Activated CD4-positive, alpha-beta T cell treated with anti-CD3 and anti-CD28 coated beads, Interleukin-2, amount 10 ng/mL, durations not matched to agents 24 days and 14 days (primary cell): ENCODE results near the gene RLBP1. TPM values are rescaled to one million over a fixed set of nuclear protein-coding genes. Genes with fewer than 3 reads are reported as not detected.

Experiments used
- DNase-seq: peaks from one replicate; pipeline ENCODE4 v3.0.0; 2022
- H3K27ac Mint-ChIP-seq: one replicate; pipeline ENCODE4 v1.8.0; 2022; ENCODE audit warnings: mild to moderate bottlenecking, mixed read lengths
- H3K27me3 Mint-ChIP-seq: one replicate; pipeline ENCODE4 v1.8.0; 2022; ENCODE audit warnings: mixed read lengths
- H3K36me3 Mint-ChIP-seq: one replicate; pipeline ENCODE4 v1.8.0; 2022; ENCODE audit warnings: low read depth, mild to moderate bottlenecking, mixed read lengths
- H3K4me1 Mint-ChIP-seq: one replicate; pipeline ENCODE4 v1.8.0; 2021; ENCODE audit warnings: mixed read lengths
- H3K4me3 Mint-ChIP-seq: one replicate; pipeline ENCODE4 v1.8.0; 2022; ENCODE audit warnings: mild to moderate bottlenecking, moderate library complexity, mixed read lengths
- H3K9me3 Mint-ChIP-seq: one replicate; pipeline ENCODE4 v1.8.0; 2021; ENCODE audit warnings: mixed read lengths
- intact Hi-C: fragments of 100-400 bp; cut with micrococcal nuclease; formaldehyde crosslinking; loops from one replicate; pipeline ENCODE4 v1.15.1; 2023
- total RNA-seq: library from RNA; stranded (reverse); gene quantifications from 2 replicates; pipeline ENCODE4 v1.2.3, GENCODE V29; 2022

Gene RLBP1
- total RNA-seq, 1 donor from 2014 or later, result not detected

- no peaks in the 10 kb centered on the region for H3K9me3 Mint-ChIP-seq
- peaks cover 35% of the 10 kb centered on the region for H3K4me1 Mint-ChIP-seq
- intact Hi-C loops, result loop anchor here (1.0 to 5.0 kb wide), 4 partner anchors 13 to 278 kb away; no protein-coding TSS in a partner anchor
- peak; percentile 64 for DNase-seq
- peaks cover 34% of the 10 kb centered on the region for H3K36me3 Mint-ChIP-seq
- peak overlapping the region; percentile 93 for H3K27ac Mint-ChIP-seq
- peak overlapping the region; percentile 51 for H3K4me3 Mint-ChIP-seq
- no peaks in the 10 kb centered on the region for H3K27me3 Mint-ChIP-seq
These were observed 41.2 kb downstream of the RLBP1 start for GRCh38 chr15:89179966-89180875.

GRCh38 chr15:89178307-89178977 lies 42.9 kb downstream of the RLBP1 start:
- H3K4me1 Mint-ChIP-seq, result peaks cover 34% of the 10 kb centered on the region
- no peaks in the 10 kb centered on the region for H3K27me3 Mint-ChIP-seq
- DNase-seq, result no peak
- peaks cover 34% of the 10 kb centered on the region for H3K36me3 Mint-ChIP-seq
- H3K4me3 Mint-ChIP-seq, result no peak overlapping the region
- intact Hi-C loops, result loop anchor here (5.0 kb wide), 2 partner anchors 51 to 276 kb away; no protein-coding TSS in a partner anchor
- peak overlapping the region; percentile 93 for H3K27ac Mint-ChIP-seq
- no peaks in the 10 kb centered on the region for H3K9me3 Mint-ChIP-seq

DNA sequence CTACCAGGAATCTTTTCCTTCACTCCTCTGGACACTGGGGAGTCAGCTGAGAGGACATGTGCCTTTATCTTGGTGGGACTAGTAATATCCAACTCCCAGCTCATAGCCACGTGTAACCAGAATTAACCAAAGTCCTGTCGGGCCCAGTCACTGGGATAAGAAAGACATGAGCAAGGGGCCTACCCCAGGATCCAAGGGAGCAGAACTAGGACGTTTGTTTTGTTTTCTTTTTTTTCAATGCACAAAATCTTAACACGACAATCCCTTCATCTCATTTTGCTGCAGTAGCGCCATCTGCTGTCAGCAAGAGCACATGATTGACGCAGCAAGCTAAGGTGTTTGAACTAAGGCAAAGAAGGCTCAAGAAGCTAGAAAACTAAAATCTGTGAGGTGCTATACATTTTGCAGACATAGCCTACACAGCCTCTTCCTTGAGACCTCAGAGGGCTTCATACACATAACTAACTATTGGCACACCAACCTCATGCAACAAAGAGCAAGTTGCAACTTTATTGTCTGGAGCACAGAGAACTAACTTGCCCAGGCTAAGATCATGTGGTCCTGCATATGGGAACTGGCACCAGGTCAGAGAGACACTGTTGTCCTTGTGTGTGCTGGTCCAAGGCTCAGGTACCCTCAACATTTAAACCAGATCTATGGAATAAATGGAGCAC lies 43.6 kb downstream of the RLBP1 start:
- no peak overlapping the region for H3K4me3 Mint-ChIP-seq
- H3K36me3 Mint-ChIP-seq, result peaks cover 31% of the 10 kb centered on the region
- H3K27me3 Mint-ChIP-seq, result no peaks in the 10 kb centered on the region
- no peaks in the 10 kb centered on the region for H3K9me3 Mint-ChIP-seq
- peak overlapping the region; percentile 93 for H3K27ac Mint-ChIP-seq
- peaks cover 33% of the 10 kb centered on the region for H3K4me1 Mint-ChIP-seq
- peak; percentile 89 for DNase-seq
- intact Hi-C loops, result loop anchor here (1.0 to 5.0 kb wide), 3 partner anchors 50 to 275 kb away; no protein-coding TSS in a partner anchor

- H3K27me3 Mint-ChIP-seq, result no peaks in the 10 kb centered on the region
- intact Hi-C loops, result loop anchor here (1.0 to 5.0 kb wide), 3 partner anchors 50 to 275 kb away; no protein-coding TSS in a partner anchor
- peaks cover 32% of the 10 kb centered on the region for H3K36me3 Mint-ChIP-seq
- DNase-seq, result no peak
- peaks cover 31% of the 10 kb centered on the region for H3K4me1 Mint-ChIP-seq
- H3K27ac Mint-ChIP-seq, result peak overlapping the region; percentile 93
- H3K4me3 Mint-ChIP-seq, result no peak overlapping the region
- H3K9me3 Mint-ChIP-seq, result no peaks in the 10 kb centered on the region
These were observed 44.3 kb downstream of the RLBP1 start for GRCh38 chr15:89177116-89177515.

DNA sequence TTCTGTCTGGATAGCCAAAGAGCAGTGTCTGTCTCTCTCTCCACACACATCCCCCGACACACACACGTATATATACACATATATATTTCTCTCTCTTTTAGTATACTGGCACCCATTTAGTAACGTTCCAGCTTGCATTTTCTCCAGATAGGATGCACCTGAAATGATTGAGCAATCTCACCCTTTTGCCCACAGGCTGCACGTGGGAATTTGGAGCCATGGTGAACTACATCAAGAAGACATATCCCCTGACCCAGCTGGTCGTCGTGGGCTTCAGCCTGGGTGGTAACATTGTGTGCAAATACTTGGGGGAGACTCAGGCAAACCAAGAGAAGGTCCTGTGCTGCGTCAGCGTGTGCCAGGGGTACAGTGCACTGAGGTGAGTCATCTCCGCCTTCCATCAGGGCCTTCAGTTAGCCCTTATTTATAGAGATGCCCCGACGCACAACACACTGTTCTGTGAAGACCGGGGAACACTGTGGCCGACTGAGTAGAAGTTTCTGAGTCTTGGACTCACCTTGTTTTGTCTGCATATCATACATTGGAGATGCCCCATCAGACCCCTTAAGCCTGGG lies 45.7 kb downstream of the RLBP1 start:
- Mint-ChIP-seq H3K36me3 (peaks cover 29% of the 10 kb centered on the region), H3K4me3 (no peak overlapping the region), H3K9me3 (no peaks in the 10 kb centered on the region), H3K27ac (no peak overlapping the region), H3K27me3 (no peaks in the 10 kb centered on the region), H3K4me1 (peaks cover 26% of the 10 kb centered on the region)
- intact Hi-C loops, result loop anchor here (5.0 kb wide), 2 partner anchors 48 to 273 kb away; no protein-coding TSS in a partner anchor
- DNase-seq, result no peak

- H3K36me3 Mint-ChIP-seq, result peaks cover 27% of the 10 kb centered on the region
- intact Hi-C loops, result no loop called here
- H3K9me3 Mint-ChIP-seq, result no peaks in the 10 kb centered on the region
- DNase-seq, result no peak
- H3K4me1 Mint-ChIP-seq, result peaks cover 18% of the 10 kb centered on the region
- no peak overlapping the region for H3K4me3 Mint-ChIP-seq
- no peaks in the 10 kb centered on the region for H3K27me3 Mint-ChIP-seq
- H3K27ac Mint-ChIP-seq, result no peak overlapping the region
These were observed 46.9 kb downstream of the RLBP1 start for GRCh38 chr15:89174476-89174875.

DNA sequence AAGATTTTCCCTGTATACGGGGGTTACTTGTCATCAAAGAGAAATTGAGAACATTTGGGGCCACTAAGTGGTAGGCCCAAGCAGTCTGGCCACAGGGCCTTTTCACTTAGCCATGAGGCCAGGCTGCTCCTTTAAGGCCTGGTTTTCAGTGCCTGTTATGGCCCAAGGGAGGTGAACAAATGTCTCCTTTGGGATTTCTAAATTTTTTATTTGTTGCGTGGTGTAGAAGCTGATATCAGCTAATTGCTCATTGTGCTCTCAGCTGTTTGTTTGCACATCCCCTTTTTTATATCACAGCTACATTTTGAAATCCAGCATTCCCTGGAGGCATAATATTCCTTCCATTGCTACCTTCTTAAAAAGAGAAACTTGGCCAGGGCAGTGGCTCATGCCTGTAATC lies 48.5 kb downstream of the RLBP1 start:
- peaks cover 21% of the 10 kb centered on the region for H3K36me3 Mint-ChIP-seq
- intact Hi-C loops, result no loop called here
- DNase-seq, result no peak
- H3K4me1 Mint-ChIP-seq, result peaks cover 12% of the 10 kb centered on the region
- no peak overlapping the region for H3K4me3 Mint-ChIP-seq
- H3K27ac Mint-ChIP-seq, result no peak overlapping the region
- no peaks in the 10 kb centered on the region for H3K27me3 Mint-ChIP-seq
- H3K9me3 Mint-ChIP-seq, result no peaks in the 10 kb centered on the region

- intact Hi-C loops, result no loop called here
- DNase-seq, result peak; percentile 80
- peaks cover 16% of the 10 kb centered on the region for H3K4me1 Mint-ChIP-seq
- H3K27ac Mint-ChIP-seq, result no peak overlapping the region
- H3K36me3 Mint-ChIP-seq, result peaks cover 9% of the 10 kb centered on the region
- H3K27me3 Mint-ChIP-seq, result no peaks in the 10 kb centered on the region
- no peaks in the 10 kb centered on the region for H3K9me3 Mint-ChIP-seq
- no peak overlapping the region for H3K4me3 Mint-ChIP-seq
These were observed 50.0 kb downstream of the RLBP1 start for GRCh38 chr15:89171136-89172072.

- H3K27ac Mint-ChIP-seq, result no peak overlapping the region
- peaks cover 17% of the 10 kb centered on the region for H3K4me1 Mint-ChIP-seq
- DNase-seq, result no peak
- H3K36me3 Mint-ChIP-seq, result peaks cover 3% of the 10 kb centered on the region
- H3K4me3 Mint-ChIP-seq, result no peak overlapping the region
- no peaks in the 10 kb centered on the region for H3K9me3 Mint-ChIP-seq
- intact Hi-C loops, result no loop called here
- H3K27me3 Mint-ChIP-seq, result no peaks in the 10 kb centered on the region
These were observed 51.0 kb downstream of the RLBP1 start for GRCh38 chr15:89170364-89170763.

GRCh38 chr15:89168316-89168833 lies 53.0 kb downstream of the RLBP1 start:
- H3K9me3 Mint-ChIP-seq, result no peaks in the 10 kb centered on the region
- H3K36me3 Mint-ChIP-seq, result peaks cover 10% of the 10 kb centered on the region
- no peak for DNase-seq
- H3K27me3 Mint-ChIP-seq, result no peaks in the 10 kb centered on the region
- H3K4me3 Mint-ChIP-seq, result no peak overlapping the region
- peaks cover 17% of the 10 kb centered on the region for H3K4me1 Mint-ChIP-seq
- peak overlapping the region; percentile 86 for H3K27ac Mint-ChIP-seq
- intact Hi-C loops, result loop anchor here (5.0 kb wide), 1 partner anchor 251 kb away; no protein-coding TSS in a partner anchor

DNA sequence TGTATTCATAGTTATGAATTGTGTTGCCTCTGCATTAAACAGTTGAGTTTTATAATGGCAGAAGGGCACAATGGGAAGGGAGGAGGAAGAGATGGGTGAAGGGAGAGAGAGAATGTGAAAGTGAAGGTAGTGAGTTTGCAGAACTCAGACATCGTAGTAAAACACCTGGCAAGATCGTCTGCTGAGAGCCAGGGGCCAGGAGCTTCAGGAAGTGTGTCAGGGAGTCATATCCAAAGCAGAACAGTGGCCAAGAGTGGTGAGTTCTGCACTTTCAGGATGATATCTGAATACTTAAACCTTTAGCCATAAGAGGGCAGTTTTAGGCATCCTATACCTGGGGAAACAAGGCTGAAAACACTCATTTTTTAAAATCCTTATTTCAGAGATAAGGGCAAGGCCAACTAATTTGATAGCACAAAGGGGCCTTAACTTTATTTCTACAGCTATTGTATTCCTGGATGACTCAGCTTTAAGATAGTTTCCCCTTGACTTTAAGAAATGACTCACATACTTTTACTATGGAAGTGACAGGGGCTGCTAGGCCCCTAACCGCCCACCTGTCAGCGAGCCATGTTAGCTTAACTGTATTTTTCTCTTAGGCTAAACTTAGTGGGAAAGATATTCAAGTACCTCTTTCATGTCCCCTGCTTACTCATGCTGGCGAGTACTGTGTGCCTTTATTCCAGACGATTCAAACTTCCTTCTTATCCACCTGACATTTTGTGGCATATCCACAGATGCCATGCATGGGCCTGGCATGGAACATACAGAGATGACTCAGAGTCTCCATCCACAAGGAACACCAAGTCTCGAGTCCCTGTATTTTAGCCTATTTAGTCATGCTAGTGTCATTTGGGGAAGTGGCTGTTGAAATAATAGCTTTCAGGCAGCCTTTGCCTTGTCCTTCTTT lies 53.9 kb downstream of the RLBP1 start:
- peak overlapping the region; percentile 69 for H3K4me3 Mint-ChIP-seq
- no peaks in the 10 kb centered on the region for H3K9me3 Mint-ChIP-seq
- H3K4me1 Mint-ChIP-seq, result peaks cover 17% of the 10 kb centered on the region
- peak overlapping the region; percentile 86 for H3K27ac Mint-ChIP-seq
- peaks cover 13% of the 10 kb centered on the region for H3K36me3 Mint-ChIP-seq
- no peaks in the 10 kb centered on the region for H3K27me3 Mint-ChIP-seq
- DNase-seq, result peak; percentile 66
- intact Hi-C loops, result loop anchor here (1.0 to 5.0 kb wide), 4 partner anchors 13 to 250 kb away; partner anchors contain the start of gene ABHD2
